Kidney tubule cell (primary cell): Measurements from ENCODE around the gene SPATA9.
"Not testable (repeated sequence)": the region's sequence is repeated elsewhere in the genome, so short reads cannot be mapped to it uniquely, and the experiment has no call there.

Source experiments
- DNase-seq: peaks from one replicate; pipeline ENCODE4 v3.0.0-alpha.2; 2018; ENCODE audit warnings: low spot score

SPATA9 gene

DNA sequence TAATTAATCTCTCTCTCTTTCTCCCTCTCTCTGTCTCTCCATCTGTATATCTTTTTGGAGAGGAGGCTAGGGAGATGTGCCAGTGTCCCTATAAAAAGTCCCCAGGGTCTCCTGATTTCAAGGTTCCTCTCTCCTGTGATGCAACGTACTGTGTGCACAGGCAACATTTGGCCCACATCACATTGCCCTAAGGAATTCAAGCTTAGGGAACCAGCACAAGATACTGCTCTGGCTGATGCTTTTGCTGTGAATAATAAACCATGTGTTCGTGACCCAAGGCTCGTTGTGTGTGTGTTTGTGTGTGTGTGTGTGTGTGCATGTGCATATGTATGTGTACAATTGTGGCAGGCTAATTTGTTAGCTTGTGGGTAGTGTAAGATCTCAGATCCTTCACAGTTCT is 9.7 kb downstream of the SPATA9 start:
- peak; percentile 15 for DNase-seq

DNA sequence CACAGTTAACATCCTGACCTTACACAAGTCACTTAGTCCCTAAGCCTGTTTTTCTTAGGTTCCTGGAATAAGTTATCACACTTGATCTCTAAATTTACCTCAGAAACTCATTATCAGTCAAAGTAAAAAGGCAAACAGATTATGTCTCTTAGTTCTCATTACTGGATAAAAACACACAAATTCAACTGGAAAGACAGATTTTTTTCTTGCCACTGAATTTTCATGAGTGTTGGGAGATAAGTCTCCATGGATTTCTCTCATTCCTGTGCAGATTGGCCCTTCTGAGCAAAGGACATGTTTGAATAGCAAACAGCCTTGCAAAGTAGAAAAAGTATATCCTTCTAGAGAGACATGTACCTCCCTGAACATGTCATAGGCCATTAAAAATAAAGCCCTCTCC is 10.2 kb downstream of the SPATA9 start:
- DNase-seq: no peak

DNA sequence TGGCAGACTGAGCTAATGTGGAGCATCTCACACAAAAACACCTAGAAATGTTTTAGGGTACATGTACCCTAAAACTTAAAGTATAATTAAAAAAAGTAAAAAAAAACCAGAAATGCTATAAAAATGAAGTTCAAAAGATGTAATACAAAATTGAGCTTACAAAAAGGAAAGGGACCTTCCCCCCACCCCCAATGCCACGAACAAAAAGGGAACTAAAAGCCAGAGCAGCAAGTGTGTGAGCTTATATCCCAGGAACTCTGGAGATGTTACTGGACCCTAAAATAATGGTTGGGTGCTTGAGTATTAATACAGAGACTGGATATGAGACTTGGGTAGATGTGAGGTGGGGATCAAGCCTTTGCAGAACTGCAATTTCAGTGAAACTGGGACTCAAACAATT is 11.0 kb downstream of the SPATA9 start:
- no peak for DNase-seq

DNA sequence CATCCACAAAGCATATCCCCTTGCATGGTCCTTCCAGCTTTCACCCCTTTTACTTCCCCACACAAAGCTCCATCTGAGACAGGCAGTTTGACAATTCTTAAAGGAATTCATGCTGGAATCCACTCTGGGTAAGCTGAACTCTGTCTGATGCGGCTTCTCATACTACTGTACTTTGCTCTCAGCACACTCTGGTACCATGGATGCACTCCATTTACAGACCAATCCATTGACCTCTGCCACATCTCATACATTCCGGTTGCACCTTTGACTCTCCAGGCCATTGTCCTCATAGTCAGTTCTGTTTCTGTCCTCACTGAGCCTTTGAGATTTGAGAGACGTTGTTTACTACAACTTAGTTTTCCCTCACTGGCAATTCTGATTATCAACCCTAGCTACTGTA is 12.2 kb downstream of the SPATA9 start:
- DNase-seq: no peak

DNA sequence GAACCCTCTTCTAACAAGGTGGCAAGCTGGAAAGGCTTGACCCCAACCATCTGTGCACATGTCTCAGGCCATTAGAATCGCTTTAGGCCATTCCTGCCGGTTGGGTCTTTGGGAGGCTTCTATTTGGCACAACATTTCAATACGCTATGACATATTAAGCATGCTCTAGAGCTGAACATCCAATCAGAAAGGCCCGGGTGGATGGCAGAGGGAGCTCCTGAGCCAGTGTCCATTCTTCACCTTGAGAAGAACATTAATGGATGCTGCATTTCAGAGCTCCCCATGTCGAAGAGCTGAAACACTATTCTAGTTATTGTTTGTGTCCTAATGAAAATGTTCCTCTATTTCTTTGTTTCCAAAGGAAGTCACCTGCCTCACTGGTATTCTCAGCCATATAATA is 12.8 kb downstream of the SPATA9 start:
- no peak for DNase-seq

DNA sequence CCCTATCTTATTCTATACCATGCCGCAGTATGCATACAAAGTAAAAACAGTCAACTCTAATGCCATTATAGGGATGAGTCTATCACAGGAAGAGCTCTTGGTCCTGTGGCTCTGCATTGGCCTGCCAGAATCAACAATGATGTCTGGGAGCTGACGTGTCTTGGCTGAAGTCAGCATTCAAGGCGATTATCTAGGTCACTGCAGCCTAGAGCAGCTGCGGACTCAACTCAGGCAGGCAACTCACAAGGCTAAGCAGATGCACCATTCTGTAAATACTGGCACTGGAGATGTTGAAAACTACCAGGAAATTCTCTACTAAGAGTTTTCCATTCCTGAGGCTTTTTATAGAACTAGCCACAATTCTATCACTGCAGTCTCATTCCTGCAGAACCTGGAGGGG is 13.3 kb downstream of the SPATA9 start:
- peak; percentile 50 for DNase-seq

DNA sequence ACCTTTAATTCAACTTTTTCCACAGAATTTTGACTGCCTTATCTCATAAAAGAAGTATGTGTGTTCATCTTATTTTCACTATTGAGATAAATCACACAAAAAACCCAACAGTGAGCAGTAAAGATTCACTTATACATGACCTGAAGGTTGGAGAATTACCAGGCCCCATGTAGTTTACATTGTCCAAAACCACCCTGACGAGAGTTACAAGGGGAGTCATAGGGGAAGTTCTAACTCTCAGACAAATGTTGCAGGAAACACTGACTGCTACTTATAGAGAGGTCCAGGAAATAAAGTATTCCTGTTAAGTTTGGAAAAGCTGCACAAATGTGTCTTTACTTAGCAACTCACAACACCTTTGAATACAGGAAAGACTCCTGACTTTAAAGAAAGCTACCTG is 14.1 kb downstream of the SPATA9 start:
- no peak for DNase-seq

DNA sequence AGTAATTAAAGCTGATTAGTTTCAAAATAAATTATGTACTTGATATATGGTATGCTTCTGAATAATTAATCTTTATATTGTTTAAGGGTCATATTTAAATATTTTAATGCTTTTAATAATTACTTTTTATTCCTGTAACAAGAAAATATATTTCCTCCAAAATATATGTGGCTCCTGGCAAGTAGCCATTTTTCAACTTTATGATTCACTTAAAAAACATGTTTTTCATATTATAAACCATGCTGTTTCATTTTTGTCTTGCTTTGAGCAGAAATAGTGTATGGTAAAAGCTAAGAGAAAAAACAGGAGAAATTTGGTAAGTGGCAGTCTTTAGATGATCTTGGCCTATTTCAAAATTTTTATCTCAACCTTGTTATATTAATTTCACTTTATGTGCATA is 14.6 kb downstream of the SPATA9 start:
- no peak for DNase-seq

DNA sequence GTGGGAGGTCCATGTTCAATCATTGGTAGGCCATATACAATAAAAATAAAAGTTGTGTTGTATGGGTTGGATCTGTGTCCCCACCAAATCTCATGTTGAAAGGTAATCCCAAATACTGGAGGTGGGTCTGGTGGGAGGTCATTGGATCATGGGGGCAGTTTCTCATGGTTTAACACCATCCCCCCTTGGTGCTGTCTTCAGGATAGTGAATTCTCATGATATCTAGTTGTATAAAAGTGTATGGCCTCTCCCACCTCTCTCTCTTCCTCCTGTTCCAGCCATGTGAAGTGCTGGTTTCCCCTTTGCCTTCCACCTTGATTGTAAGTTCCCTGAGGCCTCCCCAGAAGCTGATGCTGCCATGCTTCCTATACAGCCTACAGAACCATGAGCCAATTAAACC is 15.1 kb downstream of the SPATA9 start:
- no peak for DNase-seq

DNA sequence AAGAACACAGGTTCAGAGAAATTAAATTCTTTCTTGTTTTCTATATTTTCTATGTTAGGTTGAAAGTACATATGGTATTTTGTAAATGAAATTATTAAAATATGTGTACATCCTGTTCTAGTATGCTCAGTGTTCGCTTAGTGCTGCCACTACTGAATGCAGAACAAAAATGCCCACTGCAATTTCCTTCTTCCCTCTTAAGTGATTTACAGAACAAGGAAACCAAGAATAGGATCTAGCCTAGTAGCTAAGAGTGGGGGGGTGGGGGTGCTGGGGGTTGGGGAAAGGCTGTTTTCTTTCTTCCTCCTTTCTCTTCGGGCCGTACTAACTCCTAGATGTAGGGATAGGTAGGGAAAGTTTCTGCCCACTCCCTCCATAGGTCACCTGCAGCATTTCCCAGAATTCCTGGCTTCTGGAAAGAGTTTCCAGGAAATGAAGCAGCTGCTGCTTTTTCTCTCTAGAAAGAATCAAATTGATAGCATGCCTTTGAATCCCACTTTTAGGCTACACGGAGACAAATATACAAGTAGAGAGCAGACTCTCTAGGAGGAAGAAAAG is 15.7 kb downstream of the SPATA9 start:
- no peak for DNase-seq

DNA sequence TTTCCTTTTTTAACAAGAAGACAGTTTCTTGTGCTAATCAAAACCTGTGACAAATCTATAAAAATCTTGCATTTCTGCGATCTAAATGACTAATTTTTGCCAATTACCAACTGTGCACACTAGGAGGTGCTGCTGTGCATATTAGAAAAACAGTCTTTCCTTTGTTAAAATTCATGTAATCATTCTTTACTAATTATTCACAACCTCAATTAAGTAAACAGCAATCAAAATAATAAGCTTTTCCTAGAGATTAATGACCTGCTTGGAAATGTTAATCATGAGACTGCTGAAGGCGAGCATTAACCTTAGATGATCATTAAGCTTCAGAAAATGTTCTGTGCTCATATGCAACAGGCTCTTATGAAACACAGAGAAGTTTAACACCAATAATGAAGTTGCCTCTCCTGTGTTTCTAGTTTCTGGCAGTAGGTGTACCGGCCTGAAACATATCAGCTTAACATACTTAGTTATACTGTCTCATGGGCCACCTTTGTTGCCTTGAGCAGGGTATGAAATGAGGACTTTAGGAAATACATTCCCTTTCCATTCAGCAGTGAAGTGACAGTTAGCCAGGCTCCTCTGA is 18.5 kb downstream of the SPATA9 start:
- peak; percentile 43 for DNase-seq

DNA sequence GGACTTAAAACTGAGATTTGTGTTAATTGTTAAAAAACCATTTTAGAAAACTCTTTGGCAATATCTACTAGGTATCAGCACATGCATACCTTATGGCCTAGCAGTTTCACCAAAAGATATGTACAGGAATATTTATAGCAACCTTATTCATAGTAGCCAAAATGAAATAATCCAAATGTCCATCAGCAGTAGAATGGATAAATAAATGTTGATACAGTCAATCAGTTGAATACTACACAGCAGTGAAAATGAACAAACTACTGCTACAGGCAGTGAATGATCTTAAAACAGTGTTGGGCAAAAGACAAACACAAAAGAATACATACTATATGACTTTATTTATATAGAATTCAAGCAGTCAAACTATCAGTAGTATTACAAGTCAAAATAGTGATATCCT is 19.8 kb downstream of the SPATA9 start:
- no peak for DNase-seq

DNA sequence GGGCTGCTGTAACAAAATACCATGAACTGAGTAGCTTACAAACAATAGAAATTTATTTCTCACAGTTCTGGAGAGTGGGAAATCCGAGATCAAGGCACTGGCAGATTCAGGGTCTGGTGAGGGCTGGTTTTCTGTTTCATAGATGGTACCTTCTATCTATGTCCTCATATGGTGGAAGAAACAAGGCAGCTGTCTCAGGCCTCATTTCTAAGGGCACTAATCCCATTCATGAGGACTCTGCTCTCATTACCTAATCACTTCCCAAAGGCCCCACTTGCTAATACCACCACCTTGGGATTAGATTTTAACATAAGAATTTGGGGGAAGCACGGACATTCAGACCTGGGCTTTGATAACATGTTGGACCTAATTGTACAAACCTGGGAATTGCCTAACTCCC is 22.7 kb downstream of the SPATA9 start:
- DNase-seq: no peak

DNA sequence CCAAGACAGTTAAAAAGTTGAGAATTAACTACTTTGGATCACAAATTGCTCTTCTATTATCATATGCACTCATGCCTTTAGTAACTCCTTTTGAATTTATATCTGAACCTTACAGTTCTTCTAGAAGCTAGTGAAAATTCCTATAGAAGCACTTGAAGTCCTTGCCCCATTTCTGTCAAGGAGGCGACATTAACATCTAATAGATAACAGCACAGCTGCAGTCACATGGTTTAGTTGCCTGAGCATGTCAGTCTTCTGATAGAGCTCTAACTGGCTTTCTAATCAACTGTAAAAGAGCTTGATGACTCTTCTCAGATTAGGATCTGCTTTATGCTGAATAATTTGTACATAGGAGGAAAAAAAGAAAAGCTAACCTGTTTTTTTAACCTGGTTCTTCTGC is 27.2 kb downstream of the SPATA9 start:
- DNase-seq: no peak

DNA sequence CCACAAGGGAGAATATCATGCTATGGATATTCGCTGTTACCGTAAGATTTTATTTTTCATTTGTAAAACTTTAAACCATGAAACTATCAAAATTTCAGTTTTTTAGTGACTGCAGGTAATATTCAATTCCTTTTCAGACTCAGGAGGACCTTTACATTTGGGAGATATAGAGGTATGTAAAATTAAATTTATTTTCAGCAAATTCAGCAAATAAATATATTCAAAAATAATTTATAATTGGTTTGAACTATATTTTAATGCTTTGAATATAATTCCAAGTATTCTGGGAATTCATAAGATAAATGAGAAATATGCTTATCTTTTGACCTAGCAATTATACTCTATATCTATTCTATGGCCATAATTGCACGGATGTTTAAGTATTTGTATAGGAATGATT is 28.6 kb downstream of the SPATA9 start:
- DNase-seq: no peak

DNA sequence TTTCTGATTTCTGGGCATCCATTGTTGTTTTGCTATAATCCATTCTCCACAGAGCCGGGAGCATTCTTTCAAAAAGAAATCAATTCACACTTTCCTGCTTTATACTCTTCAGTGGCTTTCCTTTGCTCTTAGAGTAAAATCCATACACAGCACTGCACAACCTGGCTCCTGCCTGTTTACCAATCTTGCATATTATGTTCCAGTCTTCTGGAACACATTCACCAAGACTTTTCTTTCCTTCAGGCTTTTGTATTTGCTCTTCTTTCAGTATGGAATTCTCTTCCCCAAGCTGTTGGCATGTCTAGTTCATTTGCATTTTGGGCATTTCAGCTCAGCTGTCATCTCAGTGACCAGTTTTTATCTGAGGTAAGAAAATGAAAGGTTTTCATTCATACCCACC is 29.9 kb downstream of the SPATA9 start:
- DNase-seq: no peak

DNA sequence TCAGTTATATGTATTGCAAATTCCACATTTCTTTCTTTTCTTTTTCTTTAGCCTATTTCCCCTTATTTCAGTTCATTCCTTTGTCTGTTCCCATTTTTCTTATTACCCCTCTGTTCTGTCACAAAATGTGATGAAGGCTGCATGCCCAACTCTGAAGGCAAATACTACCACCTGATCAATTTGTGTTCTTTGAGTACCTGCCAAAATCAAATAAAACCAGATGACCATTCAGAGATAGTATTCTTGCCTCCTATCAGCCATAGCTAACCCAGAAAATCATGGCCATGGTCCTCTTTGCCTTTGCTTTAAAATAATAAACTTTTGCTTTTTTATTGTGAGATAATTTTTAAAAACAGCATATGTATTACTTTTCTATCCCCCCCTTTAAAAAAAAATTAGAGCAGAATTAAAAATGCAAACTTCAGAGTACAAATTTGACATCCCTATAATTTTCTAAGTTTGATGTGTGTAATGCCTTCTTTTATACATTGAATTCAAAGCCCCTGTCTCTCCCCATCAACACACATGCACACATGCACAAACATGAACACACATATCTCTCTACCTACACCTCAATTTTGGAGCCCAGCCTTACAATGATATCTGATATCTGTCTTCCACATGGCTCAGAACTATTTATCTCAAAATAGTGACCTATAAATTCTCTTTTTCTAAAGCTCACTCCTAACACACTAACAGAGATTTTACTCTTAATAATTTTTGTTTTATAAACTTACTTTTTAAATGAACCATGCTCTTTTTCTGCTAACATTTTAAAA is 32.8 kb downstream of the SPATA9 start:
- DNase-seq: no peak

DNA sequence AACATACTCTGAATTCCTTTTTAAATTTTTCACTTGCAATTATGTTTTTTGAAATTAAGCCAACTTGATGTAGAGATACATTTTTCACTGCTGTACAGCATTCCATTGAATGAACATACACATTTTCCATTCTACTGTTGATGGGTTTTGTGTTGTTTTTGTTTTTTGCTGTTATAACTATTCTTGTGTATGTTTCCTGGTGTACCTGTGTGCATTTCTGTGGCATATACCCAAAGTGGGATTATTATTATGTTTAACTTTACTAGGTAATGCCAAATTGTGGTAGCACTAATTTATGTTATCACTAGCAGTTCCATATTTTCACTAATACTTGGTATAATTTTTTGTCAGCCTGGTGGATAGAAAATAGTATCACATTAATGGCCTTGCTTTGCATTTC is 33.5 kb downstream of the SPATA9 start:
- DNase-seq: no peak

DNA sequence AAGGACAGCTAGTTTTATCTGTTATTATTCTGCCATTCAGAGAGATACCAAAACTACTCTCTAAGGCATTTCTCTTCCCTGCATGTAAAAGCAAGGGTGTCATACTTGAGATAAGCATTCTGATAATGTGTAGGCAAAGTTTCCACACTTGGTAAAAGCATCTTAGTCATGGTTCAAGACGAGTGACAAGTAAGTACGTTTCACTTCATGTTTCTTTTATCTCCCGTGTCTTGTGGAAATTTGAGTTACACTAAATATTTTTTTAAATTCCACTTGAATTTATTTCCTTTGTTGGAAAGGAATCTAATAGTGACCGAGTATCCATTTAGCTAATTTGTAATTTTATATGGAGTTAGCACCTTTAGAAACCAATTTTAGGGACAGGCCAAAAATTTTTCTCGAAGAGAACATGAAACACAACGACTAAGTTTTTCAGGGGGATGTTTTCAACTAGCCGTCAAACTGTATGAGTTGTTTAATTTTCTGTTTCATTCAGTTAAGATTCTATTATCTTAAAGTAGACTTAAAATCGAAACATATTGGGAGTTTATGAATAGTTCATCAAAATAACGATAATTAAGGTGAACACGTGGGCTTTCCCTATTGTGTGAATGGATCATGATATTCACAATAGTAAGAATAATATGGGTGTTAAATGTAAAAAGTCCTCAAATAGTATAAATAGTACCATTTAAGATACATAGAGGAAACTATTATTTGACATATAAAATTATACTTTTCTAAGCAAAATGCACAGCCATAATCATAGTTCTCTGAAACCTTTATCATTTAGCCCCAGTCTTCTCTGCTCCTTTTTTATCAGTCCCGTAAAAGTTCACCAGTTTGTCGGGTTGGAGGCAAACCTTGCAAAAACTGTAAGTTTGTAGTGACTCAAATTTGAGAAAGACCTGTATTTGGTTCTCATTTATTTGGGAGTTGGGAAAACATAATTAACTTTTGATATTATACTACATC is 34.6 kb downstream of the SPATA9 start:
- DNase-seq: peak; percentile 5

DNA sequence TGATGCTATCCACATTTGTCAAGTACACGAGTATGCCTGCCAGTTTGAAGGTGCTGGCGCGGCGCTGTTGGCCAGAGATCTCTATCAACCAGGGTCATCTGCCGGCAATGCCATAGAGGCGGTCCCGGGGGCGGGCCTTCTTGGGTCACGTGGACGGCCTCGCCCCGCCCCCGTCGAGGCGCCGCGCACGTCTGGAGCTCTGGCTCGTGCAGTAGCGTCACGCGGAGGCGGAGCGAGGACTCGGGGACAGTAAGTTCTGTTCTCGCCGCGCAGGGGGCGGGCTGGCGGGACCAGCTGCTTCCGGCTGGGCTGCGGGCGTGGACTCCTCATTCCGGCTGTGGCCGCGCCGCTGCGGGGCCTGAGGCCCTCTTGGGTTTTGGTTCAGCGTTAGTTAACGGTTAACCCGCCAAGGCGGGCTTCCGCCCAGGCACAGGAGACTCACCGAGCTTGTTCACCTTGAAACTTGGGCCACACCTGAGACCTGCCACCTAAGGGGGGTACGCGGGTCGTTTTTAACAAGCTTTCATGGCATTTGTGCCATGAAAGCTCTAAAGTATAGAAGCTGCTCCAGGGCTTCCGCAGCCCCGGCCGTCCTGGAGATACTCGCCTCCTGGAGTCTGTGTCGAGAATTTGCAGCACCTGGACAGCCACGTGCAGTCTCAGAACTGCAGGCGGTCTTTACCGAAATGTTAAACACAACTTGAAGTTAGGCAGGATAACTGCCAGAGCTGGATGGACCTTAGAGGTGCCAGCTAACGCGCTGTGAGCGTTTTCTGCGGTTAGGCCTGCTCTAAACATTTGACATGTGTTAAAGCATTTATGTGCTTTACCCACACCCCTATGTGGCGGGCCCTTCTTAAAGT is 36.0 kb downstream of the SPATA9 start, which contains the start of gene RFESD:
Gene RFESD (plus strand): TSS at position 209 of the 863 bp plus-strand sequence. CDS start 5,495 bp downstream, outside the sequence.
- DNase-seq: peak; percentile 98

DNA sequence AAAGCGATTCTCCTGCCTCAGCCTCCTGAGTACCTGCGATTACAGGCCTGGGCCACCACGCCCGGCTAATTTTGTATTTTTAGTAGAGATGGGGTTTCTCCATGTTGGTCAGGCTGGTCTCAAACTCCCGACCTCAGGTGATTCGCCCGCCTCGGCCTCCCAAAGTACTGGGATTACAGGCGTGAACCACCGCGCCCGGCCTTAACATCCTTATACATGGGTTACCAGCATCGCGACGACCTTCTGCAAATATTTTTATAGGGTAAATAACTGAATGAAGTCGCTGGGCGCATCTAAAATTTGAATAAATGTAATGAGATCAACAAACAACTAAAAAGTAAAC is 36.6 kb downstream of the SPATA9 start:
- DNase-seq: not testable (repeated sequence)
